ENCODE results near the gene GSAP.

DNA sequence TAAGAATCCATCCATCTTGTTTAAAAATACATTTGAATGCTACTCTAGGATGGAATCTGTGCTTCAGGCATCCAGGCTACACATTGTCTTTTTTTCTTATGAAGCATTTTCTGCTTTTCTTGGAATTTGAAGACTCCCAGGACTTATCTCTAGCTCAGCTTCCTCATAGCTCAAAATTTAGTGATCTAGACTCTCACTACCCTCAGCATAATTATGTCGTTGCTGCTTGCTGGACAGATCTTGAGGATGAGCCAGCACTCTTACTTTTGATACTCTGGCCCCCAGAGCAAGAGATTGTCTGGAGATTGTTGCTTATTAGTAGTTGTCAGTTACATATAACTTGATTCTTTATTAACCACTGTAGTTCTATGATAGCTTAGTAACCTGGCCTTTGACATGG is 133.3 kb downstream of the GSAP start:
- TF ChIP-seq, protein P1, sequence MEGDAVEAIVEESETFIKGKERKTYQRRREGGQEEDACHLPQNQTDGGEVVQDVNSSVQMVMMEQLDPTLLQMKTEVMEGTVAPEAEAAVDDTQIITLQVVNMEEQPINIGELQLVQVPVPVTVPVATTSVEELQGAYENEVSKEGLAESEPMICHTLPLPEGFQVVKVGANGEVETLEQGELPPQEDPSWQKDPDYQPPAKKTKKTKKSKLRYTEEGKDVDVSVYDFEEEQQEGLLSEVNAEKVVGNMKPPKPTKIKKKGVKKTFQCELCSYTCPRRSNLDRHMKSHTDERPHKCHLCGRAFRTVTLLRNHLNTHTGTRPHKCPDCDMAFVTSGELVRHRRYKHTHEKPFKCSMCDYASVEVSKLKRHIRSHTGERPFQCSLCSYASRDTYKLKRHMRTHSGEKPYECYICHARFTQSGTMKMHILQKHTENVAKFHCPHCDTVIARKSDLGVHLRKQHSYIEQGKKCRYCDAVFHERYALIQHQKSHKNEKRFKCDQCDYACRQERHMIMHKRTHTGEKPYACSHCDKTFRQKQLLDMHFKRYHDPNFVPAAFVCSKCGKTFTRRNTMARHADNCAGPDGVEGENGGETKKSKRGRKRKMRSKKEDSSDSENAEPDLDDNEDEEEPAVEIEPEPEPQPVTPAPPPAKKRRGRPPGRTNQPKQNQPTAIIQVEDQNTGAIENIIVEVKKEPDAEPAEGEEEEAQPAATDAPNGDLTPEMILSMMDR (IDR thresholded peaks at IDR 0.05), result no peak
- TF ChIP-seq POLR2AphosphoS5 (IDR thresholded peaks at IDR 0.05; ENCODE audit: low read depth, low read length), result no peak
- TF ChIP-seq, protein P2, sequence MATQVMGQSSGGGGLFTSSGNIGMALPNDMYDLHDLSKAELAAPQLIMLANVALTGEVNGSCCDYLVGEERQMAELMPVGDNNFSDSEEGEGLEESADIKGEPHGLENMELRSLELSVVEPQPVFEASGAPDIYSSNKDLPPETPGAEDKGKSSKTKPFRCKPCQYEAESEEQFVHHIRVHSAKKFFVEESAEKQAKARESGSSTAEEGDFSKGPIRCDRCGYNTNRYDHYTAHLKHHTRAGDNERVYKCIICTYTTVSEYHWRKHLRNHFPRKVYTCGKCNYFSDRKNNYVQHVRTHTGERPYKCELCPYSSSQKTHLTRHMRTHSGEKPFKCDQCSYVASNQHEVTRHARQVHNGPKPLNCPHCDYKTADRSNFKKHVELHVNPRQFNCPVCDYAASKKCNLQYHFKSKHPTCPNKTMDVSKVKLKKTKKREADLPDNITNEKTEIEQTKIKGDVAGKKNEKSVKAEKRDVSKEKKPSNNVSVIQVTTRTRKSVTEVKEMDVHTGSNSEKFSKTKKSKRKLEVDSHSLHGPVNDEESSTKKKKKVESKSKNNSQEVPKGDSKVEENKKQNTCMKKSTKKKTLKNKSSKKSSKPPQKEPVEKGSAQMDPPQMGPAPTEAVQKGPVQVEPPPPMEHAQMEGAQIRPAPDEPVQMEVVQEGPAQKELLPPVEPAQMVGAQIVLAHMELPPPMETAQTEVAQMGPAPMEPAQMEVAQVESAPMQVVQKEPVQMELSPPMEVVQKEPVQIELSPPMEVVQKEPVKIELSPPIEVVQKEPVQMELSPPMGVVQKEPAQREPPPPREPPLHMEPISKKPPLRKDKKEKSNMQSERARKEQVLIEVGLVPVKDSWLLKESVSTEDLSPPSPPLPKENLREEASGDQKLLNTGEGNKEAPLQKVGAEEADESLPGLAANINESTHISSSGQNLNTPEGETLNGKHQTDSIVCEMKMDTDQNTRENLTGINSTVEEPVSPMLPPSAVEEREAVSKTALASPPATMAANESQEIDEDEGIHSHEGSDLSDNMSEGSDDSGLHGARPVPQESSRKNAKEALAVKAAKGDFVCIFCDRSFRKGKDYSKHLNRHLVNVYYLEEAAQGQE (IDR thresholded peaks at IDR 0.05; ENCODE audit: insufficient read depth in 1 of 2, low read depth in 2 of 2, low read length in 1 of 2), result no peak
- TF ChIP-seq TCF7L2 (IDR thresholded peaks at IDR 0.05; ENCODE audit: low read depth, low read length), result no peak
- TF ChIP-seq SIN3A (IDR thresholded peaks at IDR 0.05; ENCODE audit: borderline replicate concordance, insufficient read depth, low read depth, low read length), result no peak

Data from Panc1 (cell line).